Measurements from ENCODE around the gene SEC24A. TPM values are rescaled to one million over a fixed set of nuclear protein-coding genes. Genes with fewer than 3 reads are reported as not detected.
"Not testable (repeated sequence)": the region's sequence is repeated elsewhere in the genome, so short reads cannot be mapped to it uniquely, and the experiment has no call there.

SEC24A gene
- total and polyA plus RNA-seq, 7 donors, result 7.2 to 21.0 (median 14.8) TPM

DNA sequence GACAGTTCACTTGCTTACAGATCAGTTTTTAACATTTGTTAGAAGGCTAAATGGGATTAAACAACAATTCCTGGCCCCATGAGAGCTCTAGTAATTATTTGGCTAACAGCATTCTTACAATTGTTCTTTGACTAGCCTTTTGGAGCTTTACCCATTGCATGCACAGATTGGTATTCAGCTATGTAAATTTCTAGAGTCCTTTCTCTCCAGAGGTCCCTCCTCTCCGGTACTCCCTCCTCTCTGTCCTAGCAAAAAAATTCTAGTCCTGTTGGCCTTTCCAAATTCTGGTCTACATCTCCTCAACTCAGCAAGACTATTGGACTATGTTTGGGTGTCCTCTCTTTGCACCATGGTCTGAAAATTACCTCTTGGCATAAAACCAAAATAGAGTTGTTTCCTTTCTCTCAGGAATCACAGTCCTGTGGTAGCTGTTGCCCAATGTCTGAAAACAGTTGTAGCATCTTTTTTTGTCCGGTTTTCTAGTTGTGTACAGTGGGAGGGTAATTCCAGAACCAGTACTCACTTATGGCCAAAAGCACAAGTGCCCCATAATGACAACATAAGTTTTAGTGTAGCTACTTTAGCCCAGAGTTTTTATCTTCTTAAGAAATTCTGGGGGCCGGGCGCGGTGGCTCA, 34.0 kb upstream of the SEC24A start:
- Histone ChIP-seq H3K4me3 (no peak overlapping the region), H3K27me3 (no peaks in the 10 kb centered on the region), H3K27ac (no peak overlapping the region), H3K36me3 (peaks cover 17 to 97% (median 38%) of the 10 kb centered on the region in 4 donors), H3K4me1 (no peaks in the 10 kb centered on the region), H3K9me3 (no peaks in the 10 kb centered on the region)
- TF ChIP-seq EP300 (IDR thresholded peaks at IDR 0.05), result no peak
- 95 to 97% methylated on average over 5 of the region's 5 CpGs for WGBS, 2 donors
- intact Hi-C loops (cut with DNase I), result no loop called here
- no peak for DNase-seq

DNA sequence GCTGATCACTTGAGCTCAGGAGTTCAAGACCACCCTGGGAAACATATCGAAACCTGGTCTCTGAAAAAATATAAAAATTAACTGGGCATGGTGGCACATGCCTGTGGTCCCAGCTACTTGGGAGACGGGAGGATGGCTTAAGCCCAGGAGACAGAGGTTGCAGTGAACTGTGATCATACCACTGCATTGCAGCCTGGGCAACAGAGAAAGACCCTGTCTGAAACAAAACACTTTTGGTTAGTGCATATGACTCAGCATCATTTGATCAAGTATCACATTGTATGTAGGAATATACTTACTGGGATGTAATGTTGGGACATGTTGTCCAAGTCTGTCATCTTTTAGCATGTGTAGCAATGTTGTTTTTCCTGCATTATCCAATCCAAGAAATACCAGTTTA, 28.0 kb upstream of the SEC24A start:
- 94% methylated on average over 2 of the region's 2 CpGs for WGBS, 2 donors
- no peak for DNase-seq
- Histone ChIP-seq H3K4me1 (no peaks in the 10 kb centered on the region), H3K9me3 (no peaks in the 10 kb centered on the region), H3K36me3 (peaks cover 29 to 81% (median 39%) of the 10 kb centered on the region in 4 donors), H3K27me3 (no peaks in the 10 kb centered on the region), H3K4me3 (no peak overlapping the region), H3K27ac (no peak overlapping the region)
- intact Hi-C loops (cut with DNase I), result no loop called here
- TF ChIP-seq POLR2A (IDR thresholded peaks at IDR 0.05), result no peak
- TF ChIP-seq POLR2AphosphoS5 (IDR thresholded peaks at IDR 0.05), result no peak
- no peak for TF ChIP-seq EP300 (IDR thresholded peaks at IDR 0.05)
- TF ChIP-seq, protein P1, sequence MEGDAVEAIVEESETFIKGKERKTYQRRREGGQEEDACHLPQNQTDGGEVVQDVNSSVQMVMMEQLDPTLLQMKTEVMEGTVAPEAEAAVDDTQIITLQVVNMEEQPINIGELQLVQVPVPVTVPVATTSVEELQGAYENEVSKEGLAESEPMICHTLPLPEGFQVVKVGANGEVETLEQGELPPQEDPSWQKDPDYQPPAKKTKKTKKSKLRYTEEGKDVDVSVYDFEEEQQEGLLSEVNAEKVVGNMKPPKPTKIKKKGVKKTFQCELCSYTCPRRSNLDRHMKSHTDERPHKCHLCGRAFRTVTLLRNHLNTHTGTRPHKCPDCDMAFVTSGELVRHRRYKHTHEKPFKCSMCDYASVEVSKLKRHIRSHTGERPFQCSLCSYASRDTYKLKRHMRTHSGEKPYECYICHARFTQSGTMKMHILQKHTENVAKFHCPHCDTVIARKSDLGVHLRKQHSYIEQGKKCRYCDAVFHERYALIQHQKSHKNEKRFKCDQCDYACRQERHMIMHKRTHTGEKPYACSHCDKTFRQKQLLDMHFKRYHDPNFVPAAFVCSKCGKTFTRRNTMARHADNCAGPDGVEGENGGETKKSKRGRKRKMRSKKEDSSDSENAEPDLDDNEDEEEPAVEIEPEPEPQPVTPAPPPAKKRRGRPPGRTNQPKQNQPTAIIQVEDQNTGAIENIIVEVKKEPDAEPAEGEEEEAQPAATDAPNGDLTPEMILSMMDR (IDR thresholded peaks at IDR 0.05), result no peak

DNA sequence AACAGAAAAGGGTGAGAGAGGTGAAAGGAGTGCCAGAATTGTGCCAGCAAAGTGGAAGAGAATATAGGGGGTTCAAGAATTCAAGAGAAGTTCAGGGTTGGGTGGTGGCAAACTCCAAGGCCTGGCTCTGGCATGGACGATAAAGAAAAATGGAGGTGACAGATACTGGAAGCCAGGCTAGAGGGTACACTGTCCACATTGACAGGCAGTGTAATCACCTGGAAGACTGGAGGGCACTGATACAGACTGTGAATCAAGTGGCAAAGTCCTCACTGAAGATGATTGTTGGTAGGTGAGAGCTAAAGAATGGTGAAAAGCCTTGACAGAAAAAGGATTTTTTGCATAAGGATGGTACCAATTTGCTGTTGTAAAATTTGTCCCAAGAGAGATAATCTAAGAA, 23.0 kb upstream of the SEC24A start:
- 93 to 97% methylated on average over 1 of the region's 1 CpG for WGBS, 2 donors
- intact Hi-C loops (cut with DNase I), result no loop called here
- H3K27me3 ChIP-seq, result no peaks in the 10 kb centered on the region
- H3K9me3 ChIP-seq, result no peaks in the 10 kb centered on the region
- no peak for DNase-seq
- peaks cover 7 to 32% (median 10%) of the 10 kb centered on the region in 4 donors for H3K36me3 ChIP-seq
- no peak overlapping the region for H3K4me3 ChIP-seq
- no peaks in the 10 kb centered on the region for H3K4me1 ChIP-seq
- TF ChIP-seq POLR2AphosphoS5 (IDR thresholded peaks at IDR 0.05) (no peak), POLR2A (IDR thresholded peaks at IDR 0.05) (no peak), EP300 (IDR thresholded peaks at IDR 0.05) (no peak)
- TF ChIP-seq, protein P1 (IDR thresholded peaks at IDR 0.05), result no peak
- no peak overlapping the region for H3K27ac ChIP-seq

DNA sequence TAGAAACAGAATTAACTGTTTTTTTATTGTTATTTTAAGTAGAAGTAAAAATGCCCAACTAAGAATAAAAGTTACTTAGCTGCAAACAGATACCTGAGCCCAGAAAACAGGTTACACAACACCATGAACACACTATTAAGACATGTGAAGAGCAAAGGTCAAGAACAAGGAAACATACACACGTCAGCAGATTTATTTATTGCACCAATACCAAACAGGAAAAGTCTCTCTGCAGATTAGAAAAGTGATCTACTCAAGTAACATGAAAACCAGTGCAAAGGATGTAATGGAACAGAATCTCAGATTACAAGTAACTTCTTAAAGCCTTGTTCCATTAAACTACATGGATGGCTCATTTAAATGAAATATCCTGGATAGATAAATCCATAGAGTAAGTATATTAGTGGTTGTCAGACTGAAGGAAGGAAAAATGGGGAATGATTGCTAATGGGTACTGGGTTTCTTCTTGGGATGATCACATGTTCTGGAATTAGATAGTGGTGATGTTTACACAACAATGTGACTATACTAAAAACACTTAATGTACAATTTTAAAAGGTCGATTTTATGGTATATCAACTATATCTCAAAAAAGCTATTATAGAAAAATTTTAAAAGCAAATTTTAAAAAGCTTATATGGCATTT, 22.1 kb upstream of the SEC24A start:
- DNase-seq, result no peak
- 31 to 66% methylated on average over 2 of the region's 2 CpGs for WGBS, 2 donors
- Histone ChIP-seq H3K27ac (no peak overlapping the region), H3K4me1 (peaks cover 0 to 7% (median 5%) of the 10 kb centered on the region in 4 donors), H3K9me3 (no peaks in the 10 kb centered on the region), H3K4me3 (no peak overlapping the region), H3K27me3 (no peaks in the 10 kb centered on the region), H3K36me3 (peaks cover 0 to 22% (median 7%) of the 10 kb centered on the region in 4 donors)
- intact Hi-C loops (cut with DNase I), result no loop called here
- TF ChIP-seq, protein P1 (IDR thresholded peaks at IDR 0.05), result no peak
- TF ChIP-seq POLR2A (IDR thresholded peaks at IDR 0.05) (no peak), POLR2AphosphoS5 (IDR thresholded peaks at IDR 0.05) (no peak), EP300 (IDR thresholded peaks at IDR 0.05) (no peak)

DNA sequence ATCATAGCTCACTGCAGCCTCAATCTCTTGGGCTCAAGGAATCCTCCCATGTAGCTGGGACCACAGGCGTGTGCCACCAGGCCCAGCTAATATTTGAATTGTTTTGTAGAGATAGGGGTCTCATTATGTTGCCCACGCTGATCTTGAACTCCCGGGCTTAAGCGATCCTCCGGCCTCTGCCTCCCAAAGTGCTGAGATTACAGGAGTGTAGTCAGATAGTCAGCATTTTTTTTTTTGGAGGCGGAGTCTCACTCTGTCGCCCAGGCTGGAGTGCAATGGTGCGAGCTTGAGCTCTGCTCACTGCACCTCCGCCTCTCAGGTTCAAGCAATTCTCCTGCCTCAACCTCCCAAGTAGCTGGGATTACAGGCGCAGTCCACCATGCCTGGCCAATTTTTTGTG, 14.4 kb upstream of the SEC24A start:
- no peak overlapping the region for H3K4me3 ChIP-seq
- no peaks in the 10 kb centered on the region for H3K36me3 ChIP-seq
- H3K9me3 ChIP-seq, result no peaks in the 10 kb centered on the region
- WGBS, 2 donors, result 90 to 91% methylated on average over 10 of the region's 10 CpGs
- no peak for DNase-seq
- no peaks in the 10 kb centered on the region for H3K27me3 ChIP-seq
- H3K4me1 ChIP-seq, result peaks cover 0 to 19% (median 14%) of the 10 kb centered on the region in 4 donors
- intact Hi-C loops (cut with DNase I), result no loop called here
- TF ChIP-seq POLR2AphosphoS5 (IDR thresholded peaks at IDR 0.05), result no peak
- TF ChIP-seq, protein P1 (IDR thresholded peaks at IDR 0.05), result no peak
- TF ChIP-seq EP300 (IDR thresholded peaks at IDR 0.05), result no peak
- TF ChIP-seq POLR2A (IDR thresholded peaks at IDR 0.05), result no peak
- no peak overlapping the region for H3K27ac ChIP-seq

DNA sequence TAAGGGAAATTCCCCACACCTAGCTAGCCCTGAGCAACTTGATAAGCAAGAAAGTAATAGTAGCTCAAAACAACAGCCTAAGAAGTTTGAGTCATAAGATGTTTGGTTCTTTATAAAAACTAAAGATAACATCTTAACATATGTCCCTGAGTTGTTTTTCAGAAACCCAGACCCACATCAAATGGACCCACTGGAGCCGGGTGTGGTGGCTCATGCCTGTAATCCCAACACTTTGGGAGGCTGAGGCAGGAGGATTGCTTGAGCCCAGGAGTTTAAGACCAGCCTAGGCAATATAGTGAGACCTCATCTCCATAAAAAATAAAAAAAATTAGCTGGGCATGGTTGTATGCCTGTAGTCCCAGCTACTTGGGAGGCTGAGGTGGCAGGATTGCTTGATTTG, 13.2 kb upstream of the SEC24A start:
- H3K36me3 ChIP-seq; H3K27ac ChIP-seq; intact Hi-C loops (cut with DNase I); H3K27me3 ChIP-seq; H3K9me3 ChIP-seq; H3K4me3 ChIP-seq; DNase-seq: not testable (repeated sequence)
- 98% methylated on average over 1 of the region's 1 CpG for WGBS, 2 donors
- peaks cover 0 to 19% (median 14%) of the 10 kb centered on the region in 4 donors for H3K4me1 ChIP-seq
